ENCODE measurements around the gene PLEKHH2.
"Not testable (repeated sequence)": the region's sequence is repeated elsewhere in the genome, so short reads cannot be mapped to it uniquely, and the experiment has no call there.

Gene PLEKHH2

DNA sequence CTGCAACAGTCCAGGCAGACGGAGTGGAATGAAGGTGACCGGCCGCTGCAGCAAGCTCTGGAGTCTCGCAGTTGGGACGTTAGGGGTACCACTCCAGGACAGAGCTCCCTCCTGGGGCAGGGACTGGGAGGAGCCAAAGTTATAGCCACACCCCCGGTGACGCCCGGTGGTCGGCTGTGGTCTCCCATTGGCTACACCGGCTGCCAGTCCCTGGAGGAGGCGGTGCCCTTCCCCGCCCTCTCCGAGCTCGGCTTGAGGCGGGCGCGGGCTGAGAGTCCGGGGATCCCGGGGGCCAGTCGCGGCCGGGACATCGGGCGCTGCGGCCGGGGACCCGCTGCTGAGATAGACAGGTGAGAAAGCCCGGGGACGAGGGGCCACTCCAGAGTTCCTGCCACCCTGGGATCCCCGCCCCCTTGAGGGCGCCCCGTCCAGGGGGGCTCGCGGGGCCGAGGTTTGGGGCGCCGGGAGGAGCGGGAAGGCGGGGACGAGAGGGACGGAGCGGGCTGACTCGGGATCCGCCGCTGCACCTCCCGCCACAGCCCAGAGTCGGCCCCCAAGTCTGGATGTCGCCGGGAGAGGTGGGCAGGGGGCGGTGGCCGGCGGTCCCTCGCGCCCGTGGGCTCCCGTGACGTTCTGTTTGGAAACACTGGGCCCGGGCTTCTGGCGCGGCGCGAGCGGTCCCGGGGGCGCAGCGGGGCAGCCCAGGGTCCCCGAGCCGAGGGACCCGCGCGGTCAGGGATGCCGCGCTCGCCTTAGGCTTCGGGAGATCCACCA lies at the start of gene PLEKHH2:
Gene PLEKHH2 (plus strand): TSS at position 231 of the 774 bp plus-strand sequence. CDS start 7,414 bp downstream, outside the sequence.
- peak; percentile 81 for DNase-seq

DNA sequence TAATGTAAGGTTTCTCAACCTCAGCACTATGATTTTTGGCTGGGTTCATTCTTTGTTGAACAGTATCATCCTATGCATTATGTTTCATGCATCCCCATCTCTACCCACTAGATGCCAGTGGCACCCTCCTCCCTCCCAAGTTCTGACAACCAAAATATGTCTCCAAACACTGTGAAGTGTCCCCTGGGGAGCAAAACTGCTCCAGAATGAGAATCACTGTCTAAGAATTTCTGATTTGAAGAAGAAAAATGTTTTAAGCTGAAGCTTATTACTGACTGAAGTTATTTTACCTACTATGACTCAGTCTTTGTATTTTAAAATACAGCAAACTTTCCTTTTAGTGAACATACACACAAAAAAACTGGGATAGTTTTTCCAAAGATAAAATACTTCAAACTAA lies 44.6 kb upstream of the PLEKHH2 start:
- no peak for DNase-seq

DNA sequence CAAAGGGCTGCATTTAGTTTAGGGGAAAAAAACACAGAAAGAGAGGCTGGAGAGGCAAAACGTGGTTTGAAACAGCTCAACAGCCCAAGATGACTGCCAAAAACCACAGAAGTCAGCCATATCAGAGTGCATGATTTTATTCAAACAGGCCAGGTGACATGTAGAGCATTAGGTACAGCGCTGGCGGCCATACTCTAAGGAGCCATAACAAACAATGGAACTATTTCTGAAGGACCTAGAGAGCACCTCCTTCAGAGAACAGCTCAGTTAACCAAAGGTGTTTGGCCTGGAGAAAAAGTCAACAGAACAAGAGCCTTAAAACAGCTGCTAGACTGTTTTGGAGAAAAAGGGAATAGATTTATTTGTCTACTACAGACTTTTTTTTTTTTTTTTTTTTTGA lies 43.8 kb upstream of the PLEKHH2 start:
- DNase-seq, result no peak

GRCh38 chr2:43594875-43595274 lies 42.2 kb upstream of the PLEKHH2 start:
- DNase-seq, result no peak

DNA sequence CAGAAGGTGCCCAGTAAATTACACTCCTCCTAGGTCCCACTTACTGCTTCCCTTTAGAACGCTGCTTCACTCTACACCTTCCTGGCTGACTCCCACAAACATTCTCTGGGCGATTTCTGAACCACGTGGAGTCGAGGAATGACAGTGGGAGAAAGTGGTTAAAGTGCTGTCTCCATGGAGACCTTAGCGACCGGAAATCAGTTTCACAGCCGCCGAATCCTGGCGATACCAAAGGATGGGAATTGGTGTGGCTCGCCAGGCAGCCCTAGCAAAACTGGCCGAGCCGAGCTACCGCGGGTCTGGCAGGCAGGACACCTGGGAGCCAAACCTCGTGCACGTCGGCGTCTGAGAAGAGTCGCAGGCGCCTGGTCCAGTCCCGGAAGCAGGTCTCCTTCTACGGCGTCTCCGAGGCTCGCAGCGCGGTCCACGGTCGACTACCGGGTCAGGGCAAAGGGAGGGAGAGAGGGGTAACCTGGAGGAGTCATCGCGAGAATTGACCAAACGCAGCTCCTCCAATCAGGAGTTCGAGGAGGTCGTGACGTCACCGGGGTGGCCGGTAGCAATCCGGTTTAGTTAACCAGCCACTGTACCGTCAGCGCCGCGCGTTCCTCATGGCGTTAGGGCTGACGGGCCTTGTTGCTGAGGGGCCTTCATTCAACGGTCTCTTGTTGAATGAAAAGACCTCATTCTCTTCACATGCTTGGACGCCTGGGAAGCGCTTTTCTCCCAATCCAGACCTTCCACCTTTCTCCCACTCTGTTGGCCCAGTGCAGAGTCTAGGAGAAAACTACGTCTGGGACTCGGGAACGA lies 41.3 kb upstream of the PLEKHH2 start, which contains the start of gene THADA:
Gene THADA (minus strand): TSS at position 436 of the 810 bp plus-strand sequence. CDS start 3,646 bp downstream, outside the sequence.
- DNase-seq, result peak; percentile 96

- DNase-seq, result not testable (repeated sequence)
Observed at GRCh38 chr2:43600596-43600995, 36.5 kb upstream of the PLEKHH2 start.

DNA sequence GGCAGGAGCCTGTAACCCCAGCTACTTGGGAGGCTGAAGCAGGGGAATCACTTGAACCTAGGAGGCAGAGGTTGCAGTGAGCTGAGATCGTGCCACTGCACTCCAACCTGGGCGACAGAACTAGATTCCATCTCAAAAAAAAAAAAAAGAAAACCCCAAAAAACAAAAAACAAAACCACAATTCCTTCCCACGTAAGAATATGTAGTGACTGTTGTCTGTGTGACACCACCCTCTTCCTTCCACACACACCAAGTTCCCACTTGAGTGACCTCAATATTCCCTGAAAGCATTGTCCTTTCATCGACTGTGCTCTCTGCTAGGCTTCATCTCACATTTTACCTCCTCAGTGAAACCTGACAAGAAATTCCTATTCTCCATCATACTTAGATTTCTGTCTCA lies 32.4 kb upstream of the PLEKHH2 start:
- DNase-seq, result no peak

- no peak for DNase-seq
Observed at GRCh38 chr2:43605079-43605655, 31.9 kb upstream of the PLEKHH2 start.

DNA sequence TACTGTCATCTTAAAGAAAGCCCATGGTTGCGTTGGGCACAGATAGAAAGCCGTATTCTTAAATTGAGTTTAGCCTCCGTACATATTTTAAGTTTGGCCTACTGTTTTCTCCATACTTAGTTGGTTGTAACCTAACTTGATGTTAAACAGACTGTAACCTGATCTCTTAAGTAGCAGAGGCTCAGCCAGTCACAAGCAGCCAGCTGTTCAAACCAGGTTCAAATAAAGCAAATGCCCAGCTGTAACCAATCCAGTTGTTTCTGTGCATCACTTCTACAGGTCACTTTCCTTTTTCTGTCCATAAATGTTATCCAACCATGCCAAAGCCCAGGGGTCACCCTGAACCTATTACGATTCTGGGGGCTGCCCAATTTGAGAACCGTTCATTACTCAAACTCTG lies 31.2 kb upstream of the PLEKHH2 start:
- no peak for DNase-seq

DNA sequence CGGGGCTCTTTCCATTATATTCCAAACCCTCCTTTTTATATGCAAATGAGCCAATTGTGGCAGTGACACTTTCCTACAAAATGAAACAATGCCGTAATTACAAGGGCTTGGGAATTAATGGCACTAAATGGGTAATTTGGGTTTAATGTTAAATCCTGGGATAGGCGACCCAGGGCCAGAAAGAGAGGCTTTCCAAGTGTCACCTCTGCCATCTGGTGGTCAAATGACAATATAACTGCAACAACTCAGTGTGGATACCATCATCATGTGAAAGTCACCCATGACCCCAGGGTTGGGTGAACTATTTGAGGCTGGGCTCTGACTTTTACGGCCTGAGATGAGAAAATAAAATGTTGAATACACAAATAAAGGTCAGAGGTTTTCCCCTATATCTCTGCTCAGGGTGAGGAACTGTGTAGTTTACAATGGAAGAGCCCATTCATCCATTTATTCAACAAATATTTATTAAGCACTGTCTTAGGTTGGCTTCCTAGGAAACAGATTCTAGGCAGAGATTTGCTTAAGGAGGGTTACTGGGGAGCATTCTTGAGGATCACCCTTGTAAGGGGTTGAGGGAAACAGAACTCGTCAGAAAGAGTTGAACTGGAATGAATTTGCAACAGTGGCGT lies 27.7 kb upstream of the PLEKHH2 start:
- peak; percentile 31 for DNase-seq

DNA sequence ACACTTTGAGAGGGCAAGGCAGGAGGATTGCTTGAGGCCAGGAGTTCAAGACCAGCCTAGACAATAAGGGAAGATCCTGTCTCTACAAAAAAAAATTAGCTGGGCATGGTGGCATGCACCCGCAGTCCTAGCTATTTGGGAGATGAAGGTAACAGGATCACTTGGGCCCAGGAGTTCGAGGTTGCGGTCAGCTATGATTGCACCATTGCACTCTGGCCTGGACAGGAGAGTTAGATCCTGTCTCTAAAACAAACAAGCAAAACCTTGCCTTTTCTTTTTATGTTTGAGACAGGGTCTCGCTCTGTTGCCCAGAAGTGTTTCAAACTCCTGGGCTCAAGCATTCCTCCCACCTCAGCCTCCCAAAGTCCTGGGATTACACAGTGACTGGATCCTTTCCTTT lies 26.7 kb upstream of the PLEKHH2 start:
- DNase-seq, result no peak

GRCh38 chr2:43611987-43612894 lies 24.8 kb upstream of the PLEKHH2 start:
- peak; percentile 67 for DNase-seq

DNA sequence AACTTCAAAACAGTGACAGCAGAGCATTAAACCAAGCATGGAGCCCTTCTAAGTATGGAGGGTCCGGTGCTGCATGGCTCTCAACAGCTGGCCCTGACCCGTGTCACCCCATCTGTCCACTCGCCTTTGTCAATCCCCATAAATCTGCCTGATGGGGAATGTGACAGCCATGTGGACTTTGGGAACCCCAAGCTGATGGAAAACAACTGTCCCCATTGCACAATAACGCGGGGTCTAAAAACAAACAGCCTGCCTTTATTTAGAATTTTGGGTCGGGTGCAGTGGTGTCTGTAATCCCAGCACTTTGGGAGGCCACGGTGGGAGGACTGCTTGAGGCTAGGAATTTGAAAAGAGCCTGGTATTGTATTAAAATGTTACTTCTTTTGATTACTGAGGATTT lies 24.1 kb upstream of the PLEKHH2 start:
- DNase-seq, result no peak

GRCh38 chr2:43616967-43617680 lies 19.9 kb upstream of the PLEKHH2 start:
- no peak for DNase-seq

DNA sequence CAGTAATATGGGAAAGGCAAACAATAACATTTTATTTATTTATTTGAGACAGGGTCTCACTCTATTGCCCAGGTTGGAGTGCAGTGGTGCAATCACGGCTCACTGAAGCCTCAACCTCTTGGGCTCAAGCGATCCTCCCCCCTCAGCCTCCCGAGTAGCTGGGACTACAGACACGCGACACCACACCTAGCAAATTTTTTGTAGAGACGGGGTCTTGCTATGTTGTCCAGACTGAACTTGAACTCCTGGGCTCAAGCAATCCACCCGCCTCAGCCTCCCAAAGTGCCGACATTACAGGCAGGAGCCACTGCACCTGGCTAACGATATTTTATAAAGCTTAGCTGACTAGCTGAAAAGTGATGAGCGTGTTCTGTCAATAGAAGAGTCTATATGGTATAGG lies 17.5 kb upstream of the PLEKHH2 start:
- DNase-seq, result no peak

- no peak for DNase-seq
Observed at GRCh38 chr2:43622931-43623451, 14.1 kb upstream of the PLEKHH2 start.

DNA sequence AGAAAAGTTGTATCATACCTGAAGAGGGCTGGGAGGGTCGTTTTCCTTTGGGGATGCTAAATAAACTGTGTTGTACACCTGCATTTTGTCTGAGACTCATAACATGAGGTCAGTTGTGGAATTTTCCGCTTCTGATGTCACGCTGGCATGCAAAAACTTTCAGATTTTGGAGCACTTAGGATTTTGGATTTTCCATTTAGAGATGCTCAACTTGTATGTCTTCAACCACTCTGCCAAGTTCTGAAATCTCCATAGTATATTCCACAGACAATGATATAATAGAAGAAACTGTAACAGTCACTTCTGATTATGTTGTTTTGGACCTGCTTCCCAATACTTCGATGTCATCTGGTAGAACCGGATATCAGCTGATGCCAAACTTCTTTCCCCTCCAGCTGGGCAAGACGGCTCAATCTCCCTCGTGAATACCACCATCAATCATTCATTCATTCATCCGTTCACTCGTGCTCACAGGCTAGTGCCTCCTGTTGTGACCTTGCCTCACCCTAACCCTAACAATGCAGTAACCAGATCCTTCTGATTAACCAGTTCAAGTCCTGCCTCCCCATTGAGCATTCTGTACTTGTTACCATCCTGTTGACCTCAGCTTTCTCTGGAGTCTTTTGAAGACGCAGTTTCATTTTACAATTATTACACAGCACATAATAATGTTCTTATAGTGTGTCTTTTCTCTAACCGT lies 5.3 kb upstream of the PLEKHH2 start:
- no peak for DNase-seq

GRCh38 chr2:43634604-43635306 lies 2.3 kb upstream of the PLEKHH2 start:
- DNase-seq, result no peak

GRCh38 chr2:43636153-43636552 lies 907 bp upstream of the PLEKHH2 start:
- DNase-seq, result not testable (repeated sequence)

DNA sequence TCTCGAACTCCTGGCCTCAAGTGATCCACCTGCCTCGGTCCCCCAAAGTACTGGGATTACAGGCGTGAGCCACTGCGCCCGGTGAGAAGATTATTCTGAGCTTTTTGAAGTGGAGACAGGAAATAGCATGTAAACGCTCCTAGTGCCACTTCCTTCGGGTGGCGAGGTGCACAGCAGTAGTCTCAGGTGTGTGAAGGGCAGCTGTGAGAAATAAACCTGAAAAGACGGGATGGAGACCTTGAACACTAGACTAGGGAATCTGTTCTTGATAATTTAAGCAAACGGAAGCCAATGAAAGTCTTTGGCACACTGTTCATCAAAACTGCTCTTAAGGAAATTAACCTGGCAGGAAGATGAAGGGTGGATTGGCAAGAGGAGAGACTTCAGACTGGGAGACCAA lies 439 bp upstream of the PLEKHH2 start:
- peak; percentile 14 for DNase-seq

Measured in activated gamma-delta T cell treated with Interleukin-2 at 50 U/mL for 16 hours (primary cell).